ENCODE data around the gene PIGP. TPM values are rescaled to one million over a fixed set of nuclear protein-coding genes. Genes with fewer than 3 reads are reported as not detected.

The PIGP gene
- total RNA-seq, 1 experiment from 2014 or later: 13.2 TPM

GRCh38 chr21:37085726-37086125 is 12.9 kb upstream of the PIGP start:
- 0 out of 7 replicates have a peak, but pooled peaks cover 0 to 4% (median 0%) of the 10 kb centered on the region in 3 experiments for H3K36me3 Mint-ChIP-seq (ENCODE audit: insufficient read depth in 1 of 3, low read depth in 3 of 3)
- no peak overlapping the region for H3K4me2 ChIP-seq (ENCODE audit: insufficient read depth, insufficient read length, low read length)
- no peak overlapping the region for H3K23ac ChIP-seq (ENCODE audit: insufficient read length, low read depth, low read length)
- H3K4me3 Mint-ChIP-seq: no peak overlapping the region
- no peak overlapping the region for H2BK12ac ChIP-seq (ENCODE audit: insufficient read length, low read depth, low read length)
- H3K56ac ChIP-seq (ENCODE audit: insufficient read length, low read depth, low read length): no peak overlapping the region
- H3K9me3 ChIP-seq (ENCODE audit: control insufficient read depth, low read depth, low read length): no peaks in the 10 kb centered on the region
- H3K4me1 Mint-ChIP-seq: no peaks in the 10 kb centered on the region
- no peaks in the 10 kb centered on the region for H4K20me1 ChIP-seq (ENCODE audit: control insufficient read depth, insufficient read depth, insufficient read length)
- no peaks in the 10 kb centered on the region for H3K9me3 Mint-ChIP-seq
- no peaks in the 10 kb centered on the region for H3K23me2 ChIP-seq (ENCODE audit: insufficient read length, low read depth, low read length, poor library complexity, severe bottlenecking)
- H3K14ac ChIP-seq (ENCODE audit: insufficient read depth, low read length): no peak overlapping the region
- H4K91ac ChIP-seq (ENCODE audit: insufficient read length, low read depth, low read length): no peak overlapping the region
- H3K4ac ChIP-seq (ENCODE audit: low read depth, low read length): no peak overlapping the region
- no peak overlapping the region for H2BK5ac ChIP-seq (ENCODE audit: insufficient read length, low read length)
- no peak overlapping the region for H2BK120ac ChIP-seq (ENCODE audit: low read depth, low read length, poor library complexity, severe bottlenecking)
- TF ChIP-seq, protein P1, sequence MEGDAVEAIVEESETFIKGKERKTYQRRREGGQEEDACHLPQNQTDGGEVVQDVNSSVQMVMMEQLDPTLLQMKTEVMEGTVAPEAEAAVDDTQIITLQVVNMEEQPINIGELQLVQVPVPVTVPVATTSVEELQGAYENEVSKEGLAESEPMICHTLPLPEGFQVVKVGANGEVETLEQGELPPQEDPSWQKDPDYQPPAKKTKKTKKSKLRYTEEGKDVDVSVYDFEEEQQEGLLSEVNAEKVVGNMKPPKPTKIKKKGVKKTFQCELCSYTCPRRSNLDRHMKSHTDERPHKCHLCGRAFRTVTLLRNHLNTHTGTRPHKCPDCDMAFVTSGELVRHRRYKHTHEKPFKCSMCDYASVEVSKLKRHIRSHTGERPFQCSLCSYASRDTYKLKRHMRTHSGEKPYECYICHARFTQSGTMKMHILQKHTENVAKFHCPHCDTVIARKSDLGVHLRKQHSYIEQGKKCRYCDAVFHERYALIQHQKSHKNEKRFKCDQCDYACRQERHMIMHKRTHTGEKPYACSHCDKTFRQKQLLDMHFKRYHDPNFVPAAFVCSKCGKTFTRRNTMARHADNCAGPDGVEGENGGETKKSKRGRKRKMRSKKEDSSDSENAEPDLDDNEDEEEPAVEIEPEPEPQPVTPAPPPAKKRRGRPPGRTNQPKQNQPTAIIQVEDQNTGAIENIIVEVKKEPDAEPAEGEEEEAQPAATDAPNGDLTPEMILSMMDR (conservative IDR thresholded peaks at IDR 0.05): no peak
- no peak overlapping the region for H3K27ac Mint-ChIP-seq
- no peak overlapping the region for H3K27ac ChIP-seq (ENCODE audit: insufficient read length, low read depth, low read length)
- H3K27me3 Mint-ChIP-seq (ENCODE audit: low read depth): no peaks in the 10 kb centered on the region
- no CpG with 5 or more reads among the region's 3 CpGs for WGBS (ENCODE audit: extremely low coverage, insufficient read length, low lambda C conversion rate)
- DNase-seq: no peak
- no peaks in the 10 kb centered on the region for H3K4me1 ChIP-seq (ENCODE audit: insufficient read depth, low read length)
- no peak overlapping the region for H4K8ac ChIP-seq (replicated peaks; ENCODE audit: insufficient read length, low read depth, low read length)
- no peak overlapping the region for H2AK5ac ChIP-seq (ENCODE audit: insufficient read length, low read length)
- H3K27me3 ChIP-seq (ENCODE audit: insufficient read depth, low read length): no peaks in the 10 kb centered on the region
- no peak overlapping the region for H3K9ac ChIP-seq (ENCODE audit: extremely low read depth, insufficient read length, low read length)
- peaks cover 5% of the 10 kb centered on the region; the same call in 1 of the 2 replicates for H3K79me2 ChIP-seq (ENCODE audit: insufficient read depth, low read length)
- H2AFZ ChIP-seq (ENCODE audit: low read length): no peak overlapping the region
- H3K79me1 ChIP-seq (ENCODE audit: insufficient read depth, low read depth, low read length, poor library complexity, severe bottlenecking): peaks cover 6% of the 10 kb centered on the region
- H3K18ac ChIP-seq (ENCODE audit: insufficient read length, low read depth, low read length): no peak overlapping the region
- H2BK20ac ChIP-seq (ENCODE audit: low read depth, low read length, poor library complexity, severe bottlenecking): no peak overlapping the region
- peak overlapping the region; percentile 63 for H4K5ac ChIP-seq (ENCODE audit: insufficient read length, low read depth, low read length)
- no peak overlapping the region for H2BK15ac ChIP-seq (ENCODE audit: low read depth, low read length)
- no peak overlapping the region for H3T11ph ChIP-seq (ENCODE audit: low read length)

Measured in H9 (cell line).